VCaP (cell line): ENCODE data around the gene RMND5B.

ENCODE experiments used
- H3K27ac ChIP-seq: fragments of 450-650 bp; 2 replicates; pipeline ENCODE4 v1.5.1; 2017
- CTCF ChIP-seq: fragments of 450-650 bp; conservative IDR thresholded peaks from 2 replicates; pipeline ENCODE4 v1.5.1; 2017; ENCODE audit warnings: mild to moderate bottlenecking, moderate library complexity

Gene RMND5B

GRCh38 chr5:178182158-178182876 is 51.5 kb downstream of the RMND5B start:
- TF ChIP-seq CTCF = no peak
- no peak overlapping the region for H3K27ac ChIP-seq

DNA sequence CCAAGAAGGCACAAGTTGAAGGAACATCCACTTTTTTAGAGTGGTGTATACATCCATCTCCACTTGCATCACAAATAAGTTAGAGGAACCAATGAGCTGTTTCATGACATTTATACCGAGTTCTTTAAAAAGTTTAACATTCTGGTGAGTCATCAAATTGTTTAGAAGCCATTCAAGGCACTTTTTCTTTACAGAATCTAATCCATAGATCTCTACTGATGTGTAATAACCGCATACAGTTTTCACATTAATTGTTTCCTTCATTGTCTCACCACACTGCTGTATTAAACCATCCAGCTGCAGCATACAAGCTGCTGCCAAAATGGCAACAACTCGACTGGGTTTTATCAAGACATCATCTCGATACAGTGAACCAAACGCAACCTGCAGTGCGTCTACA is 55.6 kb downstream of the RMND5B start:
- H3K27ac ChIP-seq = no peak overlapping the region
- TF ChIP-seq CTCF = no peak

- TF ChIP-seq CTCF = no peak
- H3K27ac ChIP-seq = no peak within 1 kb of the TSS
Observed at GRCh38 chr5:178187014-178187413, 56.2 kb downstream of the RMND5B start, which contains the start of gene GMCL2. GMCL2 (minus strand) TSS chr5:178187371; CDS start chr5:178187299, 72 bp downstream.

DNA sequence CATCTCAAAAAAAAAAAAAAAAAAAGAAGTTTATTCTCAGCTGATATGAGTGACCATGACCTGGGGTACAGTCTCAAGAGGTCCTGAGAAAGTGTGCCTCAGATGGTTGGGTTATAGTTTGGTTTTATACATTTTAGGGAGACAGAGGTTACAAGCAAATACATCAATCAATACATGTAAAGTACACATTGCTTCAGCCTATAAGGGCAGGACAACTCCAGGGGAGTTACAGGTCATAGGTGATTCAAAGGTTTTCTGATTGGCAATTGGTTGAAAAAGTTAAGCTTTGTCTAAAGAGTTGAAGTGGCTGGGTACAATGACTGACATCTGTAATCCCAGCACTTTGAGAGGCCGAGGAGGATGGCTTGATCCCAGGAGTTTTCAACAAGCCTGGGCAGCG is 58.6 kb downstream of the RMND5B start:
- H3K27ac ChIP-seq = no peak overlapping the region
- TF ChIP-seq CTCF = no peak

- TF ChIP-seq CTCF = no peak
- H3K27ac ChIP-seq = no peak overlapping the region
Observed at GRCh38 chr5:178191661-178192060, 60.8 kb downstream of the RMND5B start.

- no peak for TF ChIP-seq CTCF
- no peak overlapping the region for H3K27ac ChIP-seq
Observed at GRCh38 chr5:178192244-178192643, 61.4 kb downstream of the RMND5B start.

GRCh38 chr5:178192787-178193186 is 62.0 kb downstream of the RMND5B start:
- no peak overlapping the region for H3K27ac ChIP-seq
- TF ChIP-seq CTCF = no peak
